K562 (cell line): Measurements from ENCODE around the gene F2. TPM values are rescaled to one million over a fixed set of nuclear protein-coding genes. Genes with fewer than 3 reads are reported as not detected.

Source experiments
- ATAC-seq: fragments of 200-7000 bp; cut with Tn5 transposase; 3 replicates; pipeline ENCODE4 v1.9.1; 2020; ENCODE audit warnings: moderate library complexity
- BruUV-seq: library from RNA; stranded (reverse); fragments of 400-500 nt; replicated peaks from 2 replicates; lab custom pipeline; 2021; lab: Mats Ljungman, UMichigan
- CTCF ChIA-PET: fragments of 300-600 bp; formaldehyde crosslinking; extraction: SDS; loops from one replicate; lab custom pipeline; 2021; ENCODE audit warnings: low intra/inter-chr PET ratio; lab: Yijun Ruan, JAX
- POLR2A ChIA-PET: fragments of 300-600, 350-650 bp; sonication (Branson Sonifier 250); formaldehyde crosslinking; extraction: SDS; loops from one replicate; lab custom pipeline; 2021; ENCODE audit warnings: antibody characterized with exemption, inconsistent platforms; lab: Yijun Ruan, JAX
- DNase-seq, 4 experiments: peaks; one replicate each; pipeline versions ENCODE4 v3.0.0 to v3.0.0-alpha.2; 2011 to 2018; ENCODE audit warnings: low spot score in 3 of 4, mixed read lengths in 3 of 4; ENCODE audit errors: extremely low read depth in 1 of 4
- FAIRE-seq: peaks from 2 replicates; lab custom pipeline; 2011; peaks lifted over from hg19 to GRCh38; lab: Jason Lieb, UNC
- H2AFZ ChIP-seq: 2 replicates; pipeline ENCODE4 v1.6.0; 2011; ENCODE audit warnings: low read depth, low read length, control low read depth, inconsistent platforms
- H3K27ac ChIP-seq: fragments of 200-600 bp; 3 replicates; pipeline ENCODE4 v1.8.0; 2011; ENCODE audit warnings: low read depth, mild to moderate bottlenecking, control low read depth, inconsistent platforms, low read length, moderate library complexity, mixed read lengths; ENCODE audit errors: extremely low read depth
- H3K27me3 ChIP-seq, 2 experiments: fragments of 300-600 bp in 1 of 2; 2 replicates in 1 of 2; 3 replicates in 1 of 2; pipeline versions ENCODE4 v1.6.0 to v1.8.0; 2011; ENCODE audit warnings: inconsistent platforms in 2 of 2, low read length in 2 of 2, mild to moderate bottlenecking in 1 of 2, mixed read lengths in 1 of 2, moderate library complexity in 1 of 2; ENCODE audit not compliant: control insufficient read depth in 2 of 2, insufficient read depth in 2 of 2
- H3K36me3 ChIP-seq: fragments of 300-600 bp; 3 replicates; pipeline ENCODE4 v1.8.0; 2011; ENCODE audit warnings: mild to moderate bottlenecking, low read length, inconsistent platforms; ENCODE audit not compliant: control insufficient read depth, insufficient read depth
- H3K4me1 ChIP-seq, 2 experiments: fragments of 200-600 bp in 1 of 2; replicated peaks in 1 of 2; 2 replicates in 1 of 2; 3 replicates in 1 of 2; pipeline versions ENCODE4 v1.5.1 to v1.8.0; 2011; ENCODE audit warnings: inconsistent platforms in 2 of 2, low read length in 2 of 2, mild to moderate bottlenecking in 1 of 2, mixed read lengths in 1 of 2, moderate library complexity in 1 of 2; ENCODE audit not compliant: control insufficient read depth in 2 of 2, insufficient read depth in 2 of 2
- H3K4me2 ChIP-seq: 2 replicates; pipeline ENCODE4 v1.6.1; 2011; ENCODE audit warnings: low read length, control low read depth, inconsistent platforms, mixed read lengths; ENCODE audit not compliant: insufficient read depth
- H3K4me3 ChIP-seq: fragments of 200-600 bp; sonication (generic), shearing (Covaris generic); 2 replicates; pipeline ENCODE4 v1.5.1; 2016; ENCODE audit warnings: control low read depth, inconsistent platforms
- H3K79me2 ChIP-seq: fragments of 200-600 bp; 3 replicates; pipeline ENCODE4 v1.8.0; 2011; ENCODE audit warnings: low read length, inconsistent platforms; ENCODE audit not compliant: control insufficient read depth, insufficient read depth
- H3K9ac ChIP-seq, 2 experiments: 2 replicates each; pipeline versions ENCODE4 v1.6.0 to v1.6.1; 2011; ENCODE audit warnings: low read depth in 2 of 2, low read length in 2 of 2, control low read depth in 1 of 2, inconsistent platforms in 1 of 2, mild to moderate bottlenecking in 1 of 2, mixed read lengths in 1 of 2; ENCODE audit not compliant: insufficient read depth in 1 of 2
- H3K9me1 ChIP-seq: one replicate; pipeline ENCODE4 v1.6.0; 2011; ENCODE audit warnings: inconsistent platforms, mild to moderate bottlenecking, low read length, moderate library complexity; ENCODE audit not compliant: control insufficient read depth, insufficient read depth
- H3K9me3 ChIP-seq: replicated peaks from 2 replicates; pipeline ENCODE4 v1.5.1; 2011; ENCODE audit warnings: low read depth, low read length, inconsistent platforms; ENCODE audit not compliant: control insufficient read depth, insufficient read depth
- H4K20me1 ChIP-seq: replicated peaks from 2 replicates; pipeline ENCODE4 v1.6.1; 2011; ENCODE audit warnings: low read length, inconsistent platforms, mixed read lengths; ENCODE audit not compliant: control insufficient read depth, insufficient read depth
- MED1 ChIP-seq: sonication (generic); formaldehyde crosslinking; IDR thresholded peaks from 2 replicates; pipeline ENCODE4 v1.8.1; 2023; ENCODE audit warnings: missing genetic modification reagents, borderline replicate concordance
- NFE2 ChIP-seq: IDR thresholded peaks from 2 replicates; pipeline ENCODE4 v1.6.1; 2014; ENCODE audit warnings: antibody characterized with exemption, low read depth
- WGBS: fragments of 100-300 bp; shearing (Covaris generic); methylation state at CpG from one replicate; pipeline ENCODE4 v1.1.6; 2016; ENCODE audit warnings: low coverage, mixed read lengths; ENCODE audit not compliant: insufficient coverage; ENCODE audit errors: missing lambda C conversion rate; 5-methylcytosine and 5-hydroxymethylcytosine counted together
- in situ Hi-C: fragments of 300-500 bp; cut with MboI; formaldehyde crosslinking; loops from 4 replicates; pipeline ENCODE4 v1.15.0; 2018; ENCODE audit warnings: inconsistent platforms, mixed read lengths
- intact Hi-C: fragments of 100-400 bp; cut with micrococcal nuclease; formaldehyde crosslinking; loops from 2 replicates; pipeline ENCODE4 v1.14.2; 2022
- polyA plus RNA-seq, 8 experiments: library from polyadenylated mRNA; depleted of rRNA in 4 of 8; stranded (reverse) in 5 of 8; unstranded in 3 of 8; fragments of >200 nt; fragmentation: Nextera tagmentation in 2 of 8; fragmentation: Illumina TruSeq in 1 of 8; extraction: Ambion mirVana in 2 of 8; extraction: Trizol in 1 of 8; gene quantifications; 2 replicates each; pipeline versions ENCODE4 v1.2.1 to v1.2.3, GENCODE V29; 2011 to 2014; ENCODE audit warnings: inconsistent platforms in 1 of 8, missing spikeins in 1 of 8
- total RNA-seq, 7 experiments: library from RNA; depleted of rRNA in 6 of 7; stranded (reverse); fragments of >200 nt in 6 of 7; fragmentation: Illumina TruSeq in 2 of 7; extraction: Trizol in 2 of 7; gene quantifications; 2 replicates each; pipeline versions ENCODE4 v1.2.1 to v1.2.3, GENCODE V29; 2011 to 2021; ENCODE audit warnings: low replicate concordance in 1 of 7
- TF ChIP-seq, protein P1 (sequence below): sonication (generic); formaldehyde crosslinking; IDR thresholded peaks from 2 replicates; pipeline ENCODE4 v1.8.0; 2022; ENCODE audit warnings: mild to moderate bottlenecking, missing genetic modification reagents

Gene F2
- total and polyA plus RNA-seq, 9 of the 15 experiments (the other 6 are each of a cell fraction or from before 2014, with no cell fraction given), result 0.16 TPM; not detected in 8

- intact Hi-C loops, result no loop called here
- Histone ChIP-seq H3K4me2 (no peak overlapping the region), H3K9me3 (no peaks in the 10 kb centered on the region), H3K79me2 (no peaks in the 10 kb centered on the region), H3K9me1 (no peaks in the 10 kb centered on the region), H3K27me3 (no peaks in the 10 kb centered on the region), H3K4me1 (peaks cover 0 to 16% of the 10 kb centered on the region in 2 experiments; a peak in 2 of 5 replicates), H3K27ac (no peak overlapping the region), H3K9ac (peak overlapping the region in 1 of 2 experiments; percentile 74; a peak in 2 of 4 replicates), H2AFZ (no peak overlapping the region), H3K4me3 (no peak overlapping the region), H4K20me1 (no peaks in the 10 kb centered on the region), H3K36me3 (no peaks in the 10 kb centered on the region)
- FAIRE-seq, result no peak
- ATAC-seq, result peak; percentile 16
- no peak for DNase-seq
- no TSS peak for BruUV-seq
- WGBS, result 33% methylated on average over 17 of the region's 17 CpGs
- TF ChIP-seq MED1 (CRISPR knock-in tag) (no peak), NFE2 (no peak)
- TF ChIP-seq, protein P1, sequence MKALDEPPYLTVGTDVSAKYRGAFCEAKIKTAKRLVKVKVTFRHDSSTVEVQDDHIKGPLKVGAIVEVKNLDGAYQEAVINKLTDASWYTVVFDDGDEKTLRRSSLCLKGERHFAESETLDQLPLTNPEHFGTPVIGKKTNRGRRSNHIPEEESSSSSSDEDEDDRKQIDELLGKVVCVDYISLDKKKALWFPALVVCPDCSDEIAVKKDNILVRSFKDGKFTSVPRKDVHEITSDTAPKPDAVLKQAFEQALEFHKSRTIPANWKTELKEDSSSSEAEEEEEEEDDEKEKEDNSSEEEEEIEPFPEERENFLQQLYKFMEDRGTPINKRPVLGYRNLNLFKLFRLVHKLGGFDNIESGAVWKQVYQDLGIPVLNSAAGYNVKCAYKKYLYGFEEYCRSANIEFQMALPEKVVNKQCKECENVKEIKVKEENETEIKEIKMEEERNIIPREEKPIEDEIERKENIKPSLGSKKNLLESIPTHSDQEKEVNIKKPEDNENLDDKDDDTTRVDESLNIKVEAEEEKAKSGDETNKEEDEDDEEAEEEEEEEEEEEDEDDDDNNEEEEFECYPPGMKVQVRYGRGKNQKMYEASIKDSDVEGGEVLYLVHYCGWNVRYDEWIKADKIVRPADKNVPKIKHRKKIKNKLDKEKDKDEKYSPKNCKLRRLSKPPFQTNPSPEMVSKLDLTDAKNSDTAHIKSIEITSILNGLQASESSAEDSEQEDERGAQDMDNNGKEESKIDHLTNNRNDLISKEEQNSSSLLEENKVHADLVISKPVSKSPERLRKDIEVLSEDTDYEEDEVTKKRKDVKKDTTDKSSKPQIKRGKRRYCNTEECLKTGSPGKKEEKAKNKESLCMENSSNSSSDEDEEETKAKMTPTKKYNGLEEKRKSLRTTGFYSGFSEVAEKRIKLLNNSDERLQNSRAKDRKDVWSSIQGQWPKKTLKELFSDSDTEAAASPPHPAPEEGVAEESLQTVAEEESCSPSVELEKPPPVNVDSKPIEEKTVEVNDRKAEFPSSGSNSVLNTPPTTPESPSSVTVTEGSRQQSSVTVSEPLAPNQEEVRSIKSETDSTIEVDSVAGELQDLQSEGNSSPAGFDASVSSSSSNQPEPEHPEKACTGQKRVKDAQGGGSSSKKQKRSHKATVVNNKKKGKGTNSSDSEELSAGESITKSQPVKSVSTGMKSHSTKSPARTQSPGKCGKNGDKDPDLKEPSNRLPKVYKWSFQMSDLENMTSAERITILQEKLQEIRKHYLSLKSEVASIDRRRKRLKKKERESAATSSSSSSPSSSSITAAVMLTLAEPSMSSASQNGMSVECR (CRISPR knock-in tag), result no peak
- ChIA-PET CTCF (no interaction called here), POLR2A (interaction anchor here (1.7 to 2.1 kb wide), 2 partner anchors 8 to 15 kb away, joined by 5 to 6 read pairs; no protein-coding TSS in a partner anchor)
- in situ Hi-C loops, result no loop called here
Observed at GRCh38 chr11:46727952-46728658, 9.1 kb downstream of the F2 start.
